HG03095 (cell line): ENCODE measurements around the gene TRIM43.
"Not testable (repeated sequence)": the region's sequence is repeated elsewhere in the genome, so short reads cannot be mapped to it uniquely, and the experiment has no call there.

ENCODE experiments used
- ATAC-seq: cut with Tn5 transposase; IDR thresholded peaks from one replicate; pipeline ENCODE4 v1.9.1; 2021; ENCODE audit warnings: moderate library complexity; ENCODE audit not compliant: unreplicated experiment

The TRIM43 gene

DNA sequence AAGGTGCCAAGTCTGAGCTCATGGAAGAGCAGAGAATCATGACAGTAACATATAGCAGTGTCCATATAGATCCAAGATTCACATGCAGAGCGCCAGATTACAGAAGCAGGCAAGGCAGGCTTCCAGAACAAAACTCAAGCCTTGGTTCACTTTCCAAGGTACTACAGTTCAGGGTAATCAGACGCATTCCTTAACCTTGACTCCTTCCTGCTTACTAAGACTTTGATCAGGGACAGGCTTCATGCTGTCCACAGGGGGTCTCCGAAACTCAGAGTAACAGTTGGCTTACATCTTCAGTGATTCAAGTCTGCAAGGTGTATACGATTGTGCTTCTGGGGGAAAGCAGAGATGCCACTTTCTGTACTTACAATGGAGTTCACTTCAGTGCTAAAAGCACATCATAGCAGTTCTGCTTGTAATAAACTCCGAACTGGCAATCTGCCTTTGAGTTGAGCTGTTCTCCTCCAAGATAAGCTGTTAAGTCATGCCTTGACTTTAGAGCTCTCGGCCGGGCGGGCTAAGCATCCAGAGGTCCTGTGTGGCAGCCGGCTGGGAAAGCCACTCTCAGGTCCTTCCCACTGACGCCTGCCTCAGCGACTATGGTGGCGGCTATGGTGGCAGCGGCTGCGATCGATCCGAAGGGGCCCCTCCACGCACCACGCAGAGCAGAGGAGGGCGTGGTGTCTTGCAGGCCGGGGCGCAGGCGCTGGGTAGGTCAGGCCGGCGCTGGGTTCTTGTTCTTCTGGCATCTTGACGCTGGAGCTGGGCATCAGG is 48.9 kb downstream of the TRIM43 start:
- not testable (repeated sequence) for ATAC-seq

DNA sequence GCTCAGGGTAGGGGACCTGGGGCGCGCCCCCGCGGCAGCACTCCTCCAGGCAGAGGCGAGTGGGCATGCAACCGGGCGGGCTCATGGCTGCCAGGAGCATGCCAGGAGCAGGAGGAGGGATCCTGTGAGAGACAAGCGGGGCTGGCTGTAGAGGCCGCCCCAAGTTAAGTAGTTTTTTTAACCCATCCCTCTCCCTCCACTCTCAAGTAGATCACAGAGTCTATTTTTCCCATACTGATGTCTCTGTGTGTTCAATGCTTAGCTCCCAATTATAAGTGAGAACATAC is 49.4 kb downstream of the TRIM43 start:
- not testable (repeated sequence) for ATAC-seq

- ATAC-seq = not testable (repeated sequence)
These were observed 50.0 kb downstream of the TRIM43 start for GRCh38 chr2:95641787-95642186.

DNA sequence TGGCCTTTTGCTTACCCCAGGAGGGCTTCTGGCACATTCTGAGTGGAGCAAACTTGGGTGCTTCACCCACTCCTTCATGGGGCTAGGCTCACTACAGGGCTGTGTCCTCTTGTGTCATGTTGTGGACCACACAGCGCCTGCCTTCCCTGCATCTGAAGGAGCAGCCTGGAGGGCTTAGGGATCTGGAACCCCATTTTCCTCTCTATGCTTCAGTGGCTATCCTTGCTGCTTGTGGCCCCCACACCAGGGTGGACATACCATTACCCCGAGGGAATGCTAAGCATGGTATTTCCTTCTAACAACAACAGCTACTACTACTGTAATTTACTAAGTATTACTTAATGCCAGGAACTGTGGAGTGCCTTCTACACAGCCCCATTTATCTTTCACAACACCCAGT is 50.6 kb downstream of the TRIM43 start:
- ATAC-seq = not testable (repeated sequence)

- ATAC-seq = not testable (repeated sequence)
These were observed 51.1 kb downstream of the TRIM43 start for GRCh38 chr2:95642951-95643350.

DNA sequence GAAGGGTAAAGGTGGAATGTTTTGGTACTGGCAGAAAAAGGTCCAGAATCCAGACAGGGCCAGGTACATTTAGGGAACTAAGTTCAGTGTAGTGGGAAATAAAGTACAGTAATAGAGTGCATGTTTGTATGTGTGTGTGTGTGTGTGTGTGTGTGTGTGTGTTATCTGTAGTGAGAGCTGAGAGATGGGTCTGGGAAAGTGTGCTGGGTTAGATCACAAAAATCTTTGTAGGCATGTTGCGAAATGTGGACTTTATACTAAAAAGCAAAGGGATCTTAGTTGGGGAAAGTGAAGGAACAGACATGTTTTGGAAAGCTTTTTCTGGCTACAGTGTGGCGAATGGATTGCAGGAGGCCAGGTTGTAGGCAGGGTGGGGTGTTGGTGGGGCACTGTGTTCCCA is 53.5 kb downstream of the TRIM43 start:
- ATAC-seq = not testable (repeated sequence)

DNA sequence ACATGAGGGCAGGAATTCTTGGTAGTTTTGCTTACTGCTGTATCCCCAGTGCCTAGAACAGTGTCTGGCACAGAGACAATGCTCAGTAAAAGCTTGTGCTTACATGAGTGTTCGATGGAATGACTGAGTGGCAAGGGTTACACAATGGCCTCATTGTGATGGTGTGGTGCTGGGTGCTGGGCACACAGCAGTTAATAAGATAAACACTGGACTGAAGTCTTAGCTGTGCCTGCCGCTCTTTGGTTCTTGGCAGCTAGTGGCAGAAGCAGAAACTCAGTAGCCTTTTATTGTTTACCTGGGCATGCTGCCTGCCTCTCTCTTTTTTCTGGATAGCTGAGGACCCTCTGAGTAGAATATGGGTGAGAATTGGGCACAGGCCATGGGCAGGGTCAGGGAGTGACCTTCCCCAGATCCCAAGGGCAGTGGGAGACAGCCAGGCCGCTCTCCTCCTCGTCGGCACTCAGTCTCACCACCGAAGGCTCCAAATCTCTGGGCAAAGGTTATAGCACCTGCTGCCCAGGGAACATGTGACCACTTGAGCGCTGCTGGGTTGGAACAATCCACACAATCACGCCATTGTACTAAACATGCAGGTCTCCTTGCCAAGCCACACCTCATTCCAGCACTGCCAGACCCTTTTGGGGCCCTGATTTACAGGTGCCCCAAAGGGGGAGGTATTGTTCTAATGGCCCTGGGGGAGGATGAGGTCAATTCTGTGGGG is 54.6 kb downstream of the TRIM43 start:
- ATAC-seq = not testable (repeated sequence)

GRCh38 chr2:95648894-95649544 is 57.2 kb downstream of the TRIM43 start:
- ATAC-seq = not testable (repeated sequence)
